Natural killer cell (primary cell): ENCODE results near the gene CDH2. TPM values are rescaled to one million over a fixed set of nuclear protein-coding genes. Genes with fewer than 3 reads are reported as not detected.
"Not testable (repeated sequence)": the region's sequence is repeated elsewhere in the genome, so short reads cannot be mapped to it uniquely, and the experiment has no call there.

ENCODE experiments used
- ATAC-seq, 3 donors: fragments of 150-1000 bp in 2 of 3; fragments of 200-7000 bp in 1 of 3; cut with Tn5 transposase; 1 replicate in 1 of 3; 2 replicates in 2 of 3; pipeline ENCODE4 v1.10.0; 2021; ENCODE audit warnings: mild to moderate bottlenecking in 2 of 3, moderate library complexity in 2 of 3
- DNase-seq, 2 donors: peaks; one replicate each; pipeline versions ENCODE4 v3.0.0 to v3.0.0-alpha.2; 2013 to 2021; ENCODE audit warnings: mixed read lengths in 1 of 2
- H3K27ac ChIP-seq: one replicate; pipeline ENCODE4 v1.5.1; 2013; ENCODE audit warnings: mild to moderate bottlenecking, low read length
- H3K27me3 ChIP-seq: one replicate; pipeline ENCODE4 v1.6.1; 2013; ENCODE audit warnings: low read length; ENCODE audit not compliant: control insufficient read depth, insufficient read depth
- H3K36me3 ChIP-seq: one replicate; pipeline ENCODE4 v1.6.1; 2013; ENCODE audit warnings: low read length; ENCODE audit not compliant: control insufficient read depth, insufficient read depth
- H3K4me1 ChIP-seq: one replicate; pipeline ENCODE4 v1.6.1; 2013; ENCODE audit warnings: low read length; ENCODE audit not compliant: control insufficient read depth, insufficient read depth
- H3K4me3 ChIP-seq: one replicate; pipeline ENCODE4 v1.5.1; 2013; ENCODE audit warnings: low read length
- H3K9me3 ChIP-seq: one replicate; pipeline ENCODE4 v1.6.1; 2013; ENCODE audit warnings: low read length; ENCODE audit not compliant: control insufficient read depth, insufficient read depth
- H3K27ac Mint-ChIP-seq, 2 donors: one replicate each; pipeline ENCODE4 v1.8.0; 2022; ENCODE audit warnings: mild to moderate bottlenecking in 2 of 2, mixed read lengths in 2 of 2, moderate library complexity in 1 of 2
- H3K27me3 Mint-ChIP-seq, 2 donors: one replicate each; pipeline ENCODE4 v1.8.0; 2022; ENCODE audit warnings: low read depth in 2 of 2, mixed read lengths in 2 of 2
- H3K36me3 Mint-ChIP-seq: one replicate; pipeline ENCODE4 v1.8.0; 2022; ENCODE audit warnings: mixed read lengths
- H3K4me1 Mint-ChIP-seq, 2 donors: one replicate each; pipeline ENCODE4 v1.8.0; 2022; ENCODE audit warnings: mixed read lengths in 2 of 2
- H3K4me3 Mint-ChIP-seq: one replicate; pipeline ENCODE4 v1.8.0; 2022; ENCODE audit warnings: mild to moderate bottlenecking, moderate library complexity, mixed read lengths
- H3K9me3 Mint-ChIP-seq, 2 donors: one replicate each; pipeline ENCODE4 v1.8.0; 2022; ENCODE audit warnings: mixed read lengths in 2 of 2
- CTCF ChIP-seq: fragments of 200-600 bp; IDR thresholded peaks from one replicate; pipeline ENCODE4 v1.8.0; 2022; ENCODE audit warnings: antibody characterized with exemption
- WGBS: methylation state at CpG from one replicate; pipeline ENCODE4 v1.1.7; 2013; ENCODE audit warnings: missing lambda C conversion rate; ENCODE audit not compliant: insufficient coverage; 5-methylcytosine and 5-hydroxymethylcytosine counted together
- intact Hi-C: fragments of 100-400 bp; cut with micrococcal nuclease; formaldehyde crosslinking; loops from one replicate; pipeline ENCODE4 v1.14.2; 2022
- total RNA-seq, 4 donors: library from RNA; stranded (reverse); fragments of 120-200 nt in 1 of 4; gene quantifications; one replicate each; pipeline versions ENCODE4 v1.2.3 to v1.2.4, GENCODE V29; 2013 to 2022

Gene CDH2
- total RNA-seq, 3 donors from 2014 or later (not counting 1 experiment from before 2014, with no cell fraction given), result 0.09 to 0.35 (median 0.26) TPM

GRCh38 chr18:27906189-27906588 is 270.7 kb downstream of the CDH2 start:
- intact Hi-C loops, H3K27ac ChIP-seq, H3K27ac Mint-ChIP-seq, H3K4me3 Mint-ChIP-seq, H3K4me1 Mint-ChIP-seq, H3K4me1 ChIP-seq, H3K27me3 Mint-ChIP-seq, H3K36me3 ChIP-seq, ATAC-seq, H3K4me3 ChIP-seq, H3K27me3 ChIP-seq, H3K36me3 Mint-ChIP-seq, DNase-seq: not testable (repeated sequence)
- 95% methylated on average over 2 of the region's 2 CpGs for WGBS
- H3K9me3 ChIP-seq, result peaks cover 12% of the 10 kb centered on the region
- H3K9me3 Mint-ChIP-seq, result peaks cover 18 to 20% of the 10 kb centered on the region in 2 donors

- intact Hi-C loops, result no loop called here
- Histone ChIP-seq H3K4me3 (no peak overlapping the region), H3K36me3 (no peaks in the 10 kb centered on the region), H3K9me3 (peaks cover 12% of the 10 kb centered on the region), H3K27ac (no peak overlapping the region), H3K4me1 (no peaks in the 10 kb centered on the region), H3K27me3 (no peaks in the 10 kb centered on the region)
- TF ChIP-seq CTCF, result no peak
- no peaks in the 10 kb centered on the region for H3K27me3 Mint-ChIP-seq
- no peaks in the 10 kb centered on the region for H3K4me1 Mint-ChIP-seq
- WGBS, result 90% methylated on average over 3 of the region's 3 CpGs
- no peak overlapping the region for H3K27ac Mint-ChIP-seq
- H3K4me3 Mint-ChIP-seq, result no peak overlapping the region
- no peak for ATAC-seq
- H3K36me3 Mint-ChIP-seq, result no peaks in the 10 kb centered on the region
- no peak for DNase-seq
- H3K9me3 Mint-ChIP-seq, result peaks cover 16 to 18% of the 10 kb centered on the region in 2 donors
Measured at GRCh38 chr18:27903906-27904305, 273.0 kb downstream of the CDH2 start.

GRCh38 chr18:27901424-27902226 is 275.3 kb downstream of the CDH2 start:
- Histone ChIP-seq H3K27me3 (no peaks in the 10 kb centered on the region), H3K27ac (no peak overlapping the region), H3K4me1 (no peaks in the 10 kb centered on the region), H3K36me3 (no peaks in the 10 kb centered on the region), H3K9me3 (peaks cover 6% of the 10 kb centered on the region), H3K4me3 (no peak overlapping the region)
- H3K27ac Mint-ChIP-seq, result no peak overlapping the region
- H3K4me1 Mint-ChIP-seq, result no peaks in the 10 kb centered on the region
- intact Hi-C loops, result no loop called here
- no peak overlapping the region for H3K4me3 Mint-ChIP-seq
- no peaks in the 10 kb centered on the region for H3K36me3 Mint-ChIP-seq
- TF ChIP-seq CTCF, result no peak
- 81% methylated on average over 3 of the region's 4 CpGs for WGBS
- peaks cover 17 to 18% of the 10 kb centered on the region in 2 donors for H3K9me3 Mint-ChIP-seq
- ATAC-seq (no peak), DNase-seq (no peak)
- no peaks in the 10 kb centered on the region for H3K27me3 Mint-ChIP-seq
